ENCODE results near the gene PIAS4. TPM values are rescaled to one million over a fixed set of nuclear protein-coding genes. Genes with fewer than 3 reads are reported as not detected.

The PIAS4 gene
- total and polyA plus RNA-seq, 7 experiments from 2014 or later: 3.9 to 40.6 (median 24.3) TPM

GRCh38 chr19:3984584-3984907 lies 23.0 kb upstream of the PIAS4 start:
- ChIA-PET POLR2A (interaction anchor here (0.5 to 2.9 kb wide), 12 partner anchors 9 to 484 kb away, joined by 3 to 44 read pairs (median 8); partner anchors contain the start of genes DAPK3, DOHH, MRPL54 and PIAS4), CTCF (interaction anchor here (3.1 kb wide), 1 partner anchor 156 kb away, joined by 16 read pairs; no protein-coding TSS in a partner anchor)
- peak overlapping the region; percentile 87 for H3K27ac ChIP-seq (ENCODE audit: low read depth, low read length)
- Mint-ChIP-seq H3K9me3 (no peaks in the 10 kb centered on the region), H3K36me3 (peaks cover 4 to 32% (median 21%) of the 10 kb centered on the region in 5 donors), H3K4me3 (peak overlapping the region; percentile 91 to 99 (median 98)), H3K27me3 (no peaks in the 10 kb centered on the region), H3K27ac (peak overlapping the region; percentile 93 to 99 (median 96)), H3K4me1 (peaks cover 30 to 55% (median 45%) of the 10 kb centered on the region in 7 donors)
- H3K36me3 ChIP-seq (ENCODE audit: control insufficient read depth in 2 of 3, insufficient read depth in 3 of 3, low read length in 3 of 3): peaks cover 29 to 56% (median 35%) of the 10 kb centered on the region in 3 experiments
- intact Hi-C loops (cut with micrococcal nuclease): loop anchor here in 1 of 2 donors (10.0 kb wide), 1 partner anchor 480 kb away; the partner anchor contains the start of genes DOHH and FZR1
- H3K4me3 ChIP-seq (ENCODE audit: low read length): peak overlapping the region; percentile 98
- peak in 1 of 9 donors; percentile 36 for DNase-seq
- H3K4me1 ChIP-seq (ENCODE audit: control insufficient read depth in 2 of 2, insufficient read depth in 2 of 2, low read length in 2 of 2): peaks cover 37 to 43% of the 10 kb centered on the region in 2 donors
- ATAC-seq: no peak
- no peaks in the 10 kb centered on the region for H3K9me3 ChIP-seq (ENCODE audit: control insufficient read depth in 2 of 3, low read length in 3 of 3)
- no peaks in the 10 kb centered on the region for H3K27me3 ChIP-seq (ENCODE audit: control insufficient read depth in 2 of 2, insufficient read depth in 2 of 2, low read length in 2 of 2)

DNA sequence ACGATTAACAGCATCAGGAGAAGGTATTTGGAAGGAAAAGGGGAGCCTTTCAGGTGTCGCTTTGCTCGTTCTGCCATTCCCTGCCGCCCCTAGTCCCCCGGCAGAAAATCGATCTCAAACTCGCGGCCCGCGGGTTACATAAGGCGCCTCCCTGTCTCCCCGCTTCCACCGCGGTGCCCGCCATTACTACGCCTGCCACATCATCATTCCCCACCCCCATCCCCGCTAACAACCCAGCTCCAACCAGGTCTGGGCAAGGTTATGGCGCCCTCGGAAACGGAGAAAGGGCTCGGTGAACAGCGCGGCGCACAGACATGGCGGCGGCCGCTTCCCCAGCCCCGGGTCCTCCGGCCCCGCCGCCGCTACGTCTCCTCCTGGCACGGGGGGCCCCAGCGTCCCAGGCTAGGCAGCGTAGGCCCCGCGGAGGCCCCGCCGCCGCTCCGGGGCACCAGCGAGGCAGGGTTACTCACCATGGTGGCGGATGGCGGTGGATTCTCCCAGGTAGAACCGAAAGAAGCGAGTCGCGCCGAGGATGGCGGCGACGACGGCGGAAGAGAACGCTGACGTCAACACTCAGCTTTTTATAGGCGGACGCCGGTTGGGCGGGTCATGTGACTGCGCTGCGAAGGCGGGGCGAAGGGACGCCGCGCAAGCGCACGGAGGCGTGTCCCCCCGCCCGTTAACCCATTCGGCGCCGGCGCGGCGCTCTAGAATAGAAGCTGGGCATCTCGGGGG lies 22.5 kb upstream of the PIAS4 start, which contains the start of gene EEF2:
Gene EEF2 (minus strand): TSS at position 556 of the 735 bp plus-strand sequence. CDS start 83 bp downstream, at position 473.
- Mint-ChIP-seq H3K9me3 (no peaks in the 10 kb centered on the region), H3K4me3 (peak within 1 kb of the TSS; percentile 91 to 99 (median 98)), H3K27ac (peak within 1 kb of the TSS; percentile 93 to 99 (median 96)), H3K4me1 (peaks cover 30 to 57% (median 48%) of the 10 kb centered on the region in 7 donors), H3K27me3 (no peaks in the 10 kb centered on the region), H3K36me3 (peaks cover 4 to 28% (median 21%) of the 10 kb centered on the region in 5 donors)
- peaks cover 25 to 51% (median 34%) of the 10 kb centered on the region in 3 experiments for H3K36me3 ChIP-seq (ENCODE audit: control insufficient read depth in 2 of 3, insufficient read depth in 3 of 3, low read length in 3 of 3)
- H3K9me3 ChIP-seq (ENCODE audit: control insufficient read depth in 2 of 3, low read length in 3 of 3): no peaks in the 10 kb centered on the region
- intact Hi-C loops (cut with micrococcal nuclease): loop anchor here (1.0 to 10.0 kb wide), 11 partner anchors 14 to 948 kb away; partner anchors contain the start of genes DAPK3 (in 2 of the 2), HDGFL2 (in 2 of the 2), ZBTB7A (in 2 of the 2) and APBA3 (in 1 of the 2)
- ChIA-PET CTCF (interaction anchor here (0.6 to 3.1 kb wide), 14 partner anchors 10 to 652 kb away, joined by 3 to 16 read pairs (median 4); partner anchors contain the start of genes DAPK3, MRPL54 and PIAS4), POLR2A (interaction anchor here (0.6 to 2.9 kb wide), 24 partner anchors 8 to 484 kb away, joined by 3 to 44 read pairs (median 4); partner anchors contain the start of genes DAPK3, DOHH, MRPL54 and PIAS4)
- ATAC-seq: peak; percentile 72
- peak within 1 kb of the TSS; percentile 87 for H3K27ac ChIP-seq (ENCODE audit: low read depth, low read length)
- peak; percentile 89 to 96 (median 93) for DNase-seq
- H3K4me1 ChIP-seq (ENCODE audit: control insufficient read depth in 2 of 2, insufficient read depth in 2 of 2, low read length in 2 of 2): peaks cover 37 to 43% of the 10 kb centered on the region in 2 donors
- H3K4me3 ChIP-seq (ENCODE audit: low read length): peak within 1 kb of the TSS; percentile 98
- no peaks in the 10 kb centered on the region for H3K27me3 ChIP-seq (ENCODE audit: control insufficient read depth in 2 of 2, insufficient read depth in 2 of 2, low read length in 2 of 2)

DNA sequence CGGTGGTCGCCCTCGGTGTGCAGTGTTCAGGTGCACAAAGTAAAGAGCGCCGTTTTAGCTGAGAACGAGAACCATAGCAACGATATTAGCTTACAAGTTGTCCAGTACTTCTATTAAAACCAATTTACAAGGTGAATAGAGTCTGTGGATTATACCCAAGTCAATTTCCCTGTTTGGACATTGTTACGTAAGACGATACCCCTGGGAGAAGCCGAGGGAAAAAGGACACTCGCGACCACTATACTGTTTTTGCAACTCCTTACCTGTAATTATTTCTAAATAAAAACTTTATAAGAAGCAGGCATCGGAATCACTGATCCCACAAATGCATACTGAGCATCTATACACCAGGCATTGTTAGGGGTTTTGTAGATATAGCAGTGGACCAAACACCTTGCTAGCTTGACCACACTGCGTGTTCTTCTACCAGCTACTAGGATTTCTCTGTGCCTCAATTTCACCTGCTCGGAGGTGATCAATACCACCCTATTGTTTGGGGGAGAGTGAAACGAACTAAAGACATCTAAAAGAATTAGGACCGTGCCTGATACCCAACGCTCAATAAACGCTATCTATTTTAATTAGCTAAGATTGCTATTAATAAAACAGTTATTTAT lies 21.8 kb upstream of the PIAS4 start:
- Mint-ChIP-seq H3K27ac (peak overlapping the region; percentile 93 to 99 (median 96)), H3K27me3 (no peaks in the 10 kb centered on the region), H3K9me3 (peaks cover 0 to 1% (median 0%) of the 10 kb centered on the region in 11 donors), H3K36me3 (peaks cover 4 to 28% (median 21%) of the 10 kb centered on the region in 5 donors), H3K4me1 (peaks cover 32 to 59% (median 51%) of the 10 kb centered on the region in 7 donors), H3K4me3 (peak overlapping the region; percentile 91 to 99 (median 98))
- peak overlapping the region; percentile 98 for H3K4me3 ChIP-seq (ENCODE audit: low read length)
- ATAC-seq (no peak), DNase-seq (no peak)
- peak overlapping the region; percentile 63 for H3K27ac ChIP-seq (ENCODE audit: low read depth, low read length)
- ChIA-PET CTCF (interaction anchor here (0.6 to 3.1 kb wide), 14 partner anchors 10 to 652 kb away, joined by 3 to 16 read pairs (median 4); partner anchors contain the start of genes DAPK3, MRPL54 and PIAS4), POLR2A (interaction anchor here (0.6 to 2.9 kb wide), 23 partner anchors 8 to 485 kb away, joined by 3 to 44 read pairs (median 4); partner anchors contain the start of genes DAPK3, DOHH, MRPL54 and PIAS4)
- H3K4me1 ChIP-seq (ENCODE audit: control insufficient read depth in 2 of 2, insufficient read depth in 2 of 2, low read length in 2 of 2): peaks cover 37 to 43% of the 10 kb centered on the region in 2 donors
- peaks cover 22 to 44% (median 28%) of the 10 kb centered on the region in 3 experiments for H3K36me3 ChIP-seq (ENCODE audit: control insufficient read depth in 2 of 3, insufficient read depth in 3 of 3, low read length in 3 of 3)
- no peaks in the 10 kb centered on the region for H3K27me3 ChIP-seq (ENCODE audit: control insufficient read depth in 2 of 2, insufficient read depth in 2 of 2, low read length in 2 of 2)
- intact Hi-C loops (cut with micrococcal nuclease): loop anchor here (1.0 to 10.0 kb wide), 20 partner anchors 14 to 948 kb away; partner anchors contain the start of genes ANKRD24 (in 2 of the 2), CHAF1A (in 2 of the 2), DAPK3 (in 2 of the 2) and HDGFL2 (in 2 of the 2)
- H3K9me3 ChIP-seq (ENCODE audit: control insufficient read depth in 2 of 3, low read length in 3 of 3): no peaks in the 10 kb centered on the region

GRCh38 chr19:3986260-3987041 lies 21.1 kb upstream of the PIAS4 start:
- Histone ChIP-seq H3K9me3 (ENCODE audit: control insufficient read depth in 2 of 3, low read length in 3 of 3) (no peaks in the 10 kb centered on the region), H3K4me1 (ENCODE audit: control insufficient read depth in 2 of 2, insufficient read depth in 2 of 2, low read length in 2 of 2) (peaks cover 37 to 43% of the 10 kb centered on the region in 2 donors), H3K27ac (ENCODE audit: low read depth, low read length) (peak overlapping the region; percentile 63), H3K27me3 (ENCODE audit: control insufficient read depth in 2 of 2, insufficient read depth in 2 of 2, low read length in 2 of 2) (no peaks in the 10 kb centered on the region), H3K4me3 (ENCODE audit: low read length) (peak overlapping the region; percentile 98), H3K36me3 (ENCODE audit: control insufficient read depth in 2 of 3, insufficient read depth in 3 of 3, low read length in 3 of 3) (peaks cover 15 to 37% (median 21%) of the 10 kb centered on the region in 3 experiments)
- H3K36me3 Mint-ChIP-seq: peaks cover 4 to 25% (median 18%) of the 10 kb centered on the region in 5 donors
- peaks cover 32 to 57% (median 49%) of the 10 kb centered on the region in 7 donors for H3K4me1 Mint-ChIP-seq
- ChIA-PET CTCF (interaction anchor here (0.8 to 3.1 kb wide), 9 partner anchors 11 to 334 kb away, joined by 3 to 16 read pairs (median 4); partner anchors contain the start of genes DAPK3 and PIAS4), POLR2A (interaction anchor here (0.7 to 2.9 kb wide), 9 partner anchors 9 to 486 kb away, joined by 3 to 44 read pairs (median 8); partner anchors contain the start of genes DAPK3, DOHH, PIAS4 and ZBTB7A)
- no peaks in the 10 kb centered on the region for H3K27me3 Mint-ChIP-seq
- peak overlapping the region; percentile 87 to 99 (median 95) for H3K27ac Mint-ChIP-seq
- DNase-seq (peak in 8 of 9 donors; percentile 53 to 75 (median 66)), ATAC-seq (peak; percentile 28)
- H3K4me3 Mint-ChIP-seq: peak overlapping the region; percentile 91 to 99 (median 98)
- peaks cover 0 to 3% (median 0%) of the 10 kb centered on the region in 11 donors for H3K9me3 Mint-ChIP-seq
- intact Hi-C loops (cut with micrococcal nuclease): loop anchor here (1.0 to 10.0 kb wide), 18 partner anchors 21 to 949 kb away; partner anchors contain the start of genes ANKRD24 (in 2 of the 2), CHAF1A (in 2 of the 2), HDGFL2 (in 2 of the 2) and SIRT6 (in 2 of the 2)

GRCh38 chr19:3987619-3988371 lies 19.7 kb upstream of the PIAS4 start:
- peaks cover 0 to 3% (median 0%) of the 10 kb centered on the region in 11 donors for H3K9me3 Mint-ChIP-seq
- peaks cover 4 to 21% (median 14%) of the 10 kb centered on the region in 5 donors for H3K36me3 Mint-ChIP-seq
- intact Hi-C loops (cut with micrococcal nuclease): loop anchor here (1.0 to 10.0 kb wide), 12 partner anchors 127 to 950 kb away; partner anchors contain the start of genes CHAF1A (in 2 of the 2), HDGFL2 (in 2 of the 2), YJU2 (in 2 of the 2) and ANKRD24 (in 1 of the 2)
- H3K27ac ChIP-seq (ENCODE audit: low read depth, low read length): peak overlapping the region; percentile 63
- no peaks in the 10 kb centered on the region for H3K27me3 ChIP-seq (ENCODE audit: control insufficient read depth in 2 of 2, insufficient read depth in 2 of 2, low read length in 2 of 2)
- peaks cover 37% of the 10 kb centered on the region in 2 donors for H3K4me1 ChIP-seq (ENCODE audit: control insufficient read depth in 2 of 2, insufficient read depth in 2 of 2, low read length in 2 of 2)
- peak; percentile 81 to 92 (median 88) for DNase-seq
- ATAC-seq: peak; percentile 72
- POLR2A ChIA-PET: interaction anchor here (0.6 to 1.8 kb wide), 11 partner anchors 9 to 952 kb away, joined by 3 to 19 read pairs (median 5); partner anchors contain the start of genes DAPK3, MRPL54, PIAS4 and ZBTB7A
- CTCF ChIA-PET: interaction anchor here (0.6 to 1.6 kb wide), 19 partner anchors 9 to 375 kb away, joined by 3 to 14 read pairs (median 4); partner anchors contain the start of genes APBA3, DAPK3, MRPL54 and PIAS4
- H3K9me3 ChIP-seq (ENCODE audit: control insufficient read depth in 2 of 3, low read length in 3 of 3): no peaks in the 10 kb centered on the region
- H3K36me3 ChIP-seq (ENCODE audit: control insufficient read depth in 2 of 3, insufficient read depth in 3 of 3, low read length in 3 of 3): peaks cover 11 to 24% (median 12%) of the 10 kb centered on the region in 3 experiments
- H3K27me3 Mint-ChIP-seq: no peaks in the 10 kb centered on the region
- H3K4me3 Mint-ChIP-seq: peak overlapping the region; percentile 81 to 99 (median 96)
- peak overlapping the region; percentile 98 for H3K4me3 ChIP-seq (ENCODE audit: low read length)
- peak overlapping the region; percentile 78 to 99 (median 87) for H3K27ac Mint-ChIP-seq
- peaks cover 28 to 51% (median 45%) of the 10 kb centered on the region in 7 donors for H3K4me1 Mint-ChIP-seq

All from naive thymus-derived CD4-positive, alpha-beta T cell (primary cell).